ENCODE measurements around the gene RPL9. TPM values are rescaled to one million over a fixed set of nuclear protein-coding genes. Genes with fewer than 3 reads are reported as not detected.
A peak's percentile ranks its signal among the peaks of the same experiment; 100 is the strongest.

The RPL9 gene
- total and polyA plus RNA-seq, 2 experiments from 2014 or later = 2,522 to 4,044 TPM

- no peaks in the 10 kb centered on the region for H3K36me3 Mint-ChIP-seq (ENCODE audit: low read depth)
- DNase-seq (ENCODE audit: low spot score) (no peak), ATAC-seq (no peak)
- H4K20me1 ChIP-seq (replicated peaks; ENCODE audit: insufficient read depth) = no peaks in the 10 kb centered on the region
- no peak within 1 kb of the TSS for H3K4me2 ChIP-seq
- no peak within 1 kb of the TSS for H3K4me3 Mint-ChIP-seq
- H3K36me3 ChIP-seq (ENCODE audit: insufficient read depth) = no peaks in the 10 kb centered on the region
- H2AFZ ChIP-seq = 0 out of 2 replicates have a peak within 1 kb of the TSS, but pooled peaks have one; percentile 8
- H3K9me2 ChIP-seq (ENCODE audit: insufficient read depth) = no peaks in the 10 kb centered on the region
- no peak within 1 kb of the TSS for H3K27ac ChIP-seq (ENCODE audit: low read depth)
- H3K4me3 ChIP-seq = no peak within 1 kb of the TSS
- H3K79me2 ChIP-seq (replicated peaks; ENCODE audit: insufficient read depth) = no peaks in the 10 kb centered on the region
- no peaks in the 10 kb centered on the region for H3K4me1 ChIP-seq (ENCODE audit: insufficient read depth)
- H3K27ac Mint-ChIP-seq = no peak within 1 kb of the TSS
- H3K4me1 Mint-ChIP-seq = no peaks in the 10 kb centered on the region
- no peaks in the 10 kb centered on the region for H3F3A ChIP-seq (replicated peaks; ENCODE audit: low read depth)
- H3K27me3 Mint-ChIP-seq (ENCODE audit: insufficient read depth, low read depth, poor library complexity) = no peaks in the 10 kb centered on the region
- no peaks in the 10 kb centered on the region for H3K27me3 ChIP-seq (ENCODE audit: insufficient read depth)
- no peaks in the 10 kb centered on the region for H3K9me3 Mint-ChIP-seq
- no peak for TF ChIP-seq ZNF462 (CRISPR knock-in tag; IDR thresholded peaks at IDR 0.05)
- TF ChIP-seq EZH2 (IDR thresholded peaks at IDR 0.05; ENCODE audit: low read depth, unreplicated experiment) = no peak
- no peak for TF ChIP-seq NANOG (IDR thresholded peaks at IDR 0.05; ENCODE audit: borderline replicate concordance)
- TF ChIP-seq REST (IDR thresholded peaks at IDR 0.05; ENCODE audit: unreplicated experiment) = no peak
- TF ChIP-seq JUNB (IDR thresholded peaks at IDR 0.05; ENCODE audit: unreplicated experiment) = no peak
- TF ChIP-seq POLR2AphosphoS5 (IDR thresholded peaks at IDR 0.05; ENCODE audit: low read depth) = no peak
- no peak for TF ChIP-seq STAT1 (IDR thresholded peaks at IDR 0.05; ENCODE audit: unreplicated experiment)
- no peak for TF ChIP-seq CREB1 (CRISPR knock-in tag; IDR thresholded peaks at IDR 0.05; ENCODE audit: low read depth)
- TF ChIP-seq EZH2phosphoT487 (IDR thresholded peaks at IDR 0.05; ENCODE audit: unreplicated experiment) = no peak
- no peak for TF ChIP-seq ZNF114 (CRISPR knock-in tag; IDR thresholded peaks at IDR 0.05)
- TF ChIP-seq, protein P1, sequence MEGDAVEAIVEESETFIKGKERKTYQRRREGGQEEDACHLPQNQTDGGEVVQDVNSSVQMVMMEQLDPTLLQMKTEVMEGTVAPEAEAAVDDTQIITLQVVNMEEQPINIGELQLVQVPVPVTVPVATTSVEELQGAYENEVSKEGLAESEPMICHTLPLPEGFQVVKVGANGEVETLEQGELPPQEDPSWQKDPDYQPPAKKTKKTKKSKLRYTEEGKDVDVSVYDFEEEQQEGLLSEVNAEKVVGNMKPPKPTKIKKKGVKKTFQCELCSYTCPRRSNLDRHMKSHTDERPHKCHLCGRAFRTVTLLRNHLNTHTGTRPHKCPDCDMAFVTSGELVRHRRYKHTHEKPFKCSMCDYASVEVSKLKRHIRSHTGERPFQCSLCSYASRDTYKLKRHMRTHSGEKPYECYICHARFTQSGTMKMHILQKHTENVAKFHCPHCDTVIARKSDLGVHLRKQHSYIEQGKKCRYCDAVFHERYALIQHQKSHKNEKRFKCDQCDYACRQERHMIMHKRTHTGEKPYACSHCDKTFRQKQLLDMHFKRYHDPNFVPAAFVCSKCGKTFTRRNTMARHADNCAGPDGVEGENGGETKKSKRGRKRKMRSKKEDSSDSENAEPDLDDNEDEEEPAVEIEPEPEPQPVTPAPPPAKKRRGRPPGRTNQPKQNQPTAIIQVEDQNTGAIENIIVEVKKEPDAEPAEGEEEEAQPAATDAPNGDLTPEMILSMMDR (conservative IDR thresholded peaks at IDR 0.05; ENCODE audit: low read depth in 2 of 2) = no peak
- TF ChIP-seq, protein P2, sequence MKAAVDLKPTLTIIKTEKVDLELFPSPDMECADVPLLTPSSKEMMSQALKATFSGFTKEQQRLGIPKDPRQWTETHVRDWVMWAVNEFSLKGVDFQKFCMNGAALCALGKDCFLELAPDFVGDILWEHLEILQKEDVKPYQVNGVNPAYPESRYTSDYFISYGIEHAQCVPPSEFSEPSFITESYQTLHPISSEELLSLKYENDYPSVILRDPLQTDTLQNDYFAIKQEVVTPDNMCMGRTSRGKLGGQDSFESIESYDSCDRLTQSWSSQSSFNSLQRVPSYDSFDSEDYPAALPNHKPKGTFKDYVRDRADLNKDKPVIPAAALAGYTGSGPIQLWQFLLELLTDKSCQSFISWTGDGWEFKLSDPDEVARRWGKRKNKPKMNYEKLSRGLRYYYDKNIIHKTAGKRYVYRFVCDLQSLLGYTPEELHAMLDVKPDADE (IDR thresholded peaks at IDR 0.05) = no peak
- TF ChIP-seq ZNF331 (CRISPR knock-in tag; IDR thresholded peaks at IDR 0.05; ENCODE audit: low read depth) = no peak
Measured at GRCh38 chr4:39406763-39407583, 51.7 kb downstream of the RPL9 start, which contains the start of gene KLB. KLB (plus strand) TSS chr4:39406930; CDS start chr4:39406950, 20 bp downstream.

Measured in GM23338 (cell line).